Effector CD4-positive, alpha-beta T cell (primary cell): ENCODE measurements around the gene NOS3.
A peak's percentile ranks its signal among the peaks of the same experiment; 100 is the strongest.

Experiments
- DNase-seq: peaks from one replicate; pipeline ENCODE4 v3.0.0-alpha.2; 2020
- total RNA-seq: gene quantifications from one replicate; lab custom pipeline; 2026; lab: John Stamatoyannopoulos, UW

The NOS3 gene
- 15.8 reads per million, percentile 41 among the genes with 10 or more reads in this experiment for total RNA-seq

GRCh38 chr7:150990416-150991186 is at the start of gene NOS3:
Gene NOS3, plus strand, starts transcription at chr7:150991017. Its CDS starts 2,787 bp downstream, at chr7:150993804.
- no peak for DNase-seq

GRCh38 chr7:150941351-150942000 is 49.3 kb upstream of the NOS3 start:
- DNase-seq, result no peak

- DNase-seq, result no peak
These were observed 48.7 kb upstream of the NOS3 start for GRCh38 chr7:150942001-150942590.

GRCh38 chr7:150942591-150943452 is 48.0 kb upstream of the NOS3 start:
- DNase-seq, result no peak

- DNase-seq, result no peak
These were observed 47.4 kb upstream of the NOS3 start for GRCh38 chr7:150943453-150943814.

- no peak for DNase-seq
These were observed 46.5 kb upstream of the NOS3 start for GRCh38 chr7:150944066-150945042.

GRCh38 chr7:150945171-150945852 is 45.5 kb upstream of the NOS3 start:
- no peak for DNase-seq

- no peak for DNase-seq
These were observed 44.9 kb upstream of the NOS3 start for GRCh38 chr7:150945853-150946420.

GRCh38 chr7:150946421-150947240 is 44.2 kb upstream of the NOS3 start:
- no peak for DNase-seq

GRCh38 chr7:150947241-150947745 is 43.5 kb upstream of the NOS3 start:
- DNase-seq, result no peak

- DNase-seq, result no peak
These were observed 42.8 kb upstream of the NOS3 start for GRCh38 chr7:150947761-150948651.

- no peak for DNase-seq
These were observed 42.0 kb upstream of the NOS3 start for GRCh38 chr7:150948791-150949251.

GRCh38 chr7:150949564-150949963 is 41.3 kb upstream of the NOS3 start:
- no peak for DNase-seq

GRCh38 chr7:150949971-150950491 is 40.8 kb upstream of the NOS3 start:
- DNase-seq, result no peak

GRCh38 chr7:150950496-150951180 is 40.2 kb upstream of the NOS3 start:
- DNase-seq, result no peak

- no peak for DNase-seq
These were observed 39.7 kb upstream of the NOS3 start for GRCh38 chr7:150951181-150951520.

GRCh38 chr7:150951521-150951920 is 39.3 kb upstream of the NOS3 start:
- DNase-seq, result no peak
